K562 (cell line): ENCODE results near the gene NMB. TPM values are rescaled to one million over a fixed set of nuclear protein-coding genes. Genes with fewer than 3 reads are reported as not detected.

Experiments
- DPF2 ChIP-seq: fragments of 450-650 bp; IDR thresholded peaks from 2 replicates; pipeline ENCODE4 v1.6.1; 2016
- GTF2E2 ChIP-seq: fragments of 200-800 bp; sonication (Bioruptor generic); IDR thresholded peaks from 2 replicates; pipeline ENCODE4 v1.6.1; 2016; ENCODE audit warnings: missing genetic modification characterization, missing compliant biosample characterization
- NFE2 ChIP-seq: IDR thresholded peaks from 2 replicates; pipeline ENCODE4 v1.6.1; 2014; ENCODE audit warnings: antibody characterized with exemption, low read depth
- NONO ChIP-seq, 2 experiments: fragments of 200-400 bp in 1 of 2; fragments of 450-650 bp in 1 of 2; formaldehyde crosslinking in 1 of 2; IDR thresholded peaks; 2 replicates each; pipeline ENCODE4 v1.6.1; 2017; ENCODE audit warnings: low read depth in 2 of 2, mild to moderate bottlenecking in 2 of 2, moderate library complexity in 2 of 2, low read length in 1 of 2
- NR2C2 ChIP-seq, 2 experiments: fragments of 200-800 bp in 1 of 2; sonication (Bioruptor generic) in 1 of 2; sonication (generic) in 1 of 2; formaldehyde crosslinking in 1 of 2; IDR thresholded peaks; 2 replicates each; pipeline versions ENCODE4 v1.6.1 to v1.8.0; 2016 to 2022; ENCODE audit warnings: mild to moderate bottlenecking in 1 of 2, missing compliant biosample characterization in 1 of 2, missing genetic modification characterization in 1 of 2, missing genetic modification reagents in 1 of 2
- RBFOX2 ChIP-seq: fragments of 200-400 bp; formaldehyde crosslinking; IDR thresholded peaks from 2 replicates; pipeline ENCODE4 v1.6.1; 2017; ENCODE audit warnings: low read depth, mild to moderate bottlenecking, low read length, moderate library complexity
- RCOR1 ChIP-seq, 2 experiments: IDR thresholded peaks; 2 replicates each; pipeline ENCODE4 v1.6.1; 2012; ENCODE audit warnings: low read depth in 2 of 2, low read length in 2 of 2, borderline replicate concordance in 1 of 2, improper control_type of control experiment in 1 of 2
- STAG1 ChIP-seq: sonication (generic); formaldehyde crosslinking; IDR thresholded peaks from 2 replicates; pipeline ENCODE4 v1.5.0; 2020; ENCODE audit warnings: missing genetic modification reagents, borderline replicate concordance
- TBP ChIP-seq: optimal IDR thresholded peaks from 2 replicates; pipeline ENCODE3; 2011; ENCODE audit warnings: low read depth, low read length, improper control_type of control experiment
- YY1 ChIP-seq, 3 experiments: IDR thresholded peaks; 2 replicates each; pipeline ENCODE4 v1.6.1; 2011; ENCODE audit warnings: low read length in 2 of 3, mild to moderate bottlenecking in 2 of 3, moderate library complexity in 2 of 3, borderline replicate concordance in 1 of 3, control low read depth in 1 of 3, low read depth in 1 of 3; ENCODE audit not compliant: insufficient read depth in 3 of 3, insufficient replicate concordance in 2 of 3, control insufficient read depth in 1 of 3, insufficient read length in 1 of 3; ENCODE audit errors: extremely low read depth in 1 of 3
- polyA plus RNA-seq, 8 experiments: library from polyadenylated mRNA; depleted of rRNA in 4 of 8; stranded (reverse) in 5 of 8; unstranded in 3 of 8; fragments of >200 nt; fragmentation: Nextera tagmentation in 2 of 8; fragmentation: Illumina TruSeq in 1 of 8; extraction: Ambion mirVana in 2 of 8; extraction: Trizol in 1 of 8; gene quantifications; 2 replicates each; pipeline versions ENCODE4 v1.2.1 to v1.2.3, GENCODE V29; 2011 to 2014; ENCODE audit warnings: inconsistent platforms in 1 of 8, missing spikeins in 1 of 8
- total RNA-seq, 7 experiments: library from RNA; depleted of rRNA in 6 of 7; stranded (reverse); fragments of >200 nt in 6 of 7; fragmentation: Illumina TruSeq in 2 of 7; extraction: Trizol in 2 of 7; gene quantifications; 2 replicates each; pipeline versions ENCODE4 v1.2.1 to v1.2.3, GENCODE V29; 2011 to 2021; ENCODE audit warnings: low replicate concordance in 1 of 7
- TF ChIP-seq, protein P1 (sequence below), 3 experiments: IDR thresholded peaks in 2 of 3; conservative IDR thresholded peaks in 1 of 3; 2 replicates each; pipeline ENCODE4 v1.5.1; 2011 to 2012; ENCODE audit warnings: low read length in 3 of 3, mild to moderate bottlenecking in 3 of 3, control low read depth in 2 of 3, improper control_type of control experiment in 1 of 3, inconsistent platforms in 1 of 3, low read depth in 1 of 3, mixed read lengths in 1 of 3, moderate library complexity in 1 of 3; ENCODE audit not compliant: insufficient read depth in 2 of 3
- TF ChIP-seq, protein P2 (sequence below), 2 experiments: fragments of 450-650 bp; IDR thresholded peaks; 2 replicates each; pipeline ENCODE4 v1.6.1; 2018; ENCODE audit warnings: mild to moderate bottlenecking in 2 of 2, low read depth in 1 of 2; ENCODE audit not compliant: partially characterized antibody in 2 of 2
- TF ChIP-seq, protein P3 (sequence below): fragments of 150-350 bp; conservative IDR thresholded peaks from 2 replicates; pipeline ENCODE4 v1.6.1; 2014; ENCODE audit warnings: low read length

NMB gene
- total and polyA plus RNA-seq, 9 of the 15 experiments (the other 6 are each of a cell fraction or from before 2014, with no cell fraction given) = 0.06 to 0.16 (median 0.09) TPM; not detected in 5

DNA sequence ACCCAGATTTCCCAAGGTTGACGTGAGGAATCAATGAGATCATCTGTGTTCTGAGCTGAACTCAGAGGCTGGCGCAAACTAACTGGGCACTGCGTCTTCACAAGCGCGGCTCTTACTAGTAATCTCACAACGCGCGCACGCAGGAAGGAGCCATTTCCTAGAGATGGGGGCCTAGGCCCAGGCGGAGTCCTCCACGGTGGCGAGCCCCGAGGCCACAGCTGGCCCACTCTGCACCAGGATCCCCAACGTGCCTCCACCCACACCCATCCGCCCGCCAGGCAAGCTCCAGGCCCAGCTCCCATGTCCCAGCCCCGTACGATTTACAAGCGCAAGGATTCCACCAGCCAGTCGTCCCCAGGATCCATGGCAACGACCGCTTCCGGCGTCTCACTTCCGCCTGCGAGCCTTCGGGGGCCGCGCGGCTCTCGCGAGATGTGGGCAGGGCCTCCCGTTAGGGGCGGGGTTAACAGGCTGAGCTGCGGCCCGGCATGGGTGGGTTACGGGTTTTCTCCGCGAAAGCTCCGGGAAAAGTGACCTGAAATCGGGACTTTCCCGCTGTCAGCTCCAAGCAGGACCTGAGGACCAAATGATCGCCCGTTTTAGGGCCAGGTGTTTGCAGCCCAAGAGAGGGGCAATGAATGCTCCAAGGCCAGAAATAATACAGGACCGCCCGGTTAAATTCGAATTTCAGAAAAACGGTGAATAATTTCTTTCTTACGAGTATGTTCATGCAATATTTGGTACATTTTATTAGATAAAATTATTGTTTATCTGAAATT lies 3.9 kb downstream of the NMB start, which contains the start of gene WDR73 (continued):
- TF ChIP-seq, protein P1, sequence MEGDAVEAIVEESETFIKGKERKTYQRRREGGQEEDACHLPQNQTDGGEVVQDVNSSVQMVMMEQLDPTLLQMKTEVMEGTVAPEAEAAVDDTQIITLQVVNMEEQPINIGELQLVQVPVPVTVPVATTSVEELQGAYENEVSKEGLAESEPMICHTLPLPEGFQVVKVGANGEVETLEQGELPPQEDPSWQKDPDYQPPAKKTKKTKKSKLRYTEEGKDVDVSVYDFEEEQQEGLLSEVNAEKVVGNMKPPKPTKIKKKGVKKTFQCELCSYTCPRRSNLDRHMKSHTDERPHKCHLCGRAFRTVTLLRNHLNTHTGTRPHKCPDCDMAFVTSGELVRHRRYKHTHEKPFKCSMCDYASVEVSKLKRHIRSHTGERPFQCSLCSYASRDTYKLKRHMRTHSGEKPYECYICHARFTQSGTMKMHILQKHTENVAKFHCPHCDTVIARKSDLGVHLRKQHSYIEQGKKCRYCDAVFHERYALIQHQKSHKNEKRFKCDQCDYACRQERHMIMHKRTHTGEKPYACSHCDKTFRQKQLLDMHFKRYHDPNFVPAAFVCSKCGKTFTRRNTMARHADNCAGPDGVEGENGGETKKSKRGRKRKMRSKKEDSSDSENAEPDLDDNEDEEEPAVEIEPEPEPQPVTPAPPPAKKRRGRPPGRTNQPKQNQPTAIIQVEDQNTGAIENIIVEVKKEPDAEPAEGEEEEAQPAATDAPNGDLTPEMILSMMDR (IDR thresholded peaks at IDR 0.05 in 2 of 3, conservative IDR thresholded peaks at IDR 0.05 in 1 of 3; ENCODE audit: insufficient read depth in 2 of 3, low read depth in 1 of 3, low read length in 3 of 3) = peak in 1 of 3 experiments; percentile 34; a peak in 2 of 6 replicates
- no peak for TF ChIP-seq STAG1 (CRISPR knock-in tag)
- TF ChIP-seq RBFOX2 = peak; percentile 88
- peak; percentile 50; the same call in 1 of the 2 replicates for TF ChIP-seq NR2C2 (CRISPR knock-in tag; IDR thresholded peaks at IDR 0.05)
- TF ChIP-seq NR2C2 (tag; IDR thresholded peaks at IDR 0.05) = no peak; the same call in 1 of the 2 replicates
- TF ChIP-seq TBP = peak; percentile 53
- peak in 1 of 2 experiments; percentile 65; a peak in 1 of 4 replicates for TF ChIP-seq NONO (IDR thresholded peaks at IDR 0.05; ENCODE audit: low read depth in 2 of 2, low read length in 1 of 2)
- TF ChIP-seq DPF2 = 0 out of 2 replicates have a peak, but pooled peaks have one; percentile 20
- peak in 2 of 3 experiments; percentile 59 to 63 for TF ChIP-seq YY1 (IDR thresholded peaks at IDR 0.05; ENCODE audit: borderline replicate concordance in 1 of 3, control insufficient read depth in 1 of 3, extremely low read depth in 1 of 3, insufficient read depth in 3 of 3, insufficient read length in 1 of 3, insufficient replicate concordance in 2 of 3, low read depth in 1 of 3, low read length in 2 of 3)
- TF ChIP-seq NFE2 = no peak
- TF ChIP-seq RCOR1 (IDR thresholded peaks at IDR 0.05; ENCODE audit: borderline replicate concordance in 1 of 2, low read depth in 2 of 2, low read length in 2 of 2) = no peak
- TF ChIP-seq, protein P2, sequence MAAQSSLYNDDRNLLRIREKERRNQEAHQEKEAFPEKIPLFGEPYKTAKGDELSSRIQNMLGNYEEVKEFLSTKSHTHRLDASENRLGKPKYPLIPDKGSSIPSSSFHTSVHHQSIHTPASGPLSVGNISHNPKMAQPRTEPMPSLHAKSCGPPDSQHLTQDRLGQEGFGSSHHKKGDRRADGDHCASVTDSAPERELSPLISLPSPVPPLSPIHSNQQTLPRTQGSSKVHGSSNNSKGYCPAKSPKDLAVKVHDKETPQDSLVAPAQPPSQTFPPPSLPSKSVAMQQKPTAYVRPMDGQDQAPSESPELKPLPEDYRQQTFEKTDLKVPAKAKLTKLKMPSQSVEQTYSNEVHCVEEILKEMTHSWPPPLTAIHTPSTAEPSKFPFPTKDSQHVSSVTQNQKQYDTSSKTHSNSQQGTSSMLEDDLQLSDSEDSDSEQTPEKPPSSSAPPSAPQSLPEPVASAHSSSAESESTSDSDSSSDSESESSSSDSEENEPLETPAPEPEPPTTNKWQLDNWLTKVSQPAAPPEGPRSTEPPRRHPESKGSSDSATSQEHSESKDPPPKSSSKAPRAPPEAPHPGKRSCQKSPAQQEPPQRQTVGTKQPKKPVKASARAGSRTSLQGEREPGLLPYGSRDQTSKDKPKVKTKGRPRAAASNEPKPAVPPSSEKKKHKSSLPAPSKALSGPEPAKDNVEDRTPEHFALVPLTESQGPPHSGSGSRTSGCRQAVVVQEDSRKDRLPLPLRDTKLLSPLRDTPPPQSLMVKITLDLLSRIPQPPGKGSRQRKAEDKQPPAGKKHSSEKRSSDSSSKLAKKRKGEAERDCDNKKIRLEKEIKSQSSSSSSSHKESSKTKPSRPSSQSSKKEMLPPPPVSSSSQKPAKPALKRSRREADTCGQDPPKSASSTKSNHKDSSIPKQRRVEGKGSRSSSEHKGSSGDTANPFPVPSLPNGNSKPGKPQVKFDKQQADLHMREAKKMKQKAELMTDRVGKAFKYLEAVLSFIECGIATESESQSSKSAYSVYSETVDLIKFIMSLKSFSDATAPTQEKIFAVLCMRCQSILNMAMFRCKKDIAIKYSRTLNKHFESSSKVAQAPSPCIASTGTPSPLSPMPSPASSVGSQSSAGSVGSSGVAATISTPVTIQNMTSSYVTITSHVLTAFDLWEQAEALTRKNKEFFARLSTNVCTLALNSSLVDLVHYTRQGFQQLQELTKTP (IDR thresholded peaks at IDR 0.05; ENCODE audit: low read depth in 1 of 2, partially characterized antibody in 2 of 2) = peak in 1 of 2 experiments; percentile 21
- TF ChIP-seq, protein P3, sequence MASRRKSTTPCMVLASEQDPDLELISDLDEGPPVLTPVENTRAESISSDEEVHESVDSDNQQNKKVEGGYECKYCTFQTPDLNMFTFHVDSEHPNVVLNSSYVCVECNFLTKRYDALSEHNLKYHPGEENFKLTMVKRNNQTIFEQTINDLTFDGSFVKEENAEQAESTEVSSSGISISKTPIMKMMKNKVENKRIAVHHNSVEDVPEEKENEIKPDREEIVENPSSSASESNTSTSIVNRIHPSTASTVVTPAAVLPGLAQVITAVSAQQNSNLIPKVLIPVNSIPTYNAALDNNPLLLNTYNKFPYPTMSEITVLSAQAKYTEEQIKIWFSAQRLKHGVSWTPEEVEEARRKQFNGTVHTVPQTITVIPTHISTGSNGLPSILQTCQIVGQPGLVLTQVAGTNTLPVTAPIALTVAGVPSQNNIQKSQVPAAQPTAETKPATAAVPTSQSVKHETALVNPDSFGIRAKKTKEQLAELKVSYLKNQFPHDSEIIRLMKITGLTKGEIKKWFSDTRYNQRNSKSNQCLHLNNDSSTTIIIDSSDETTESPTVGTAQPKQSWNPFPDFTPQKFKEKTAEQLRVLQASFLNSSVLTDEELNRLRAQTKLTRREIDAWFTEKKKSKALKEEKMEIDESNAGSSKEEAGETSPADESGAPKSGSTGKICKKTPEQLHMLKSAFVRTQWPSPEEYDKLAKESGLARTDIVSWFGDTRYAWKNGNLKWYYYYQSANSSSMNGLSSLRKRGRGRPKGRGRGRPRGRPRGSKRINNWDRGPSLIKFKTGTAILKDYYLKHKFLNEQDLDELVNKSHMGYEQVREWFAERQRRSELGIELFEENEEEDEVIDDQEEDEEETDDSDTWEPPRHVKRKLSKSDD = peak; percentile 97
- 0 out of 2 replicates have a peak, but pooled peaks have one; percentile 59 for TF ChIP-seq GTF2E2 (tag)
